ENCODE results near the gene MAP1LC3B2.

GRCh38 chr12:116541547-116542344 is 17.4 kb upstream of the MAP1LC3B2 start:
- TF ChIP-seq E2F1 (CRISPR knock-in tag; IDR thresholded peaks at IDR 0.05) = no peak
- no peak for TF ChIP-seq CTCF (IDR thresholded peaks at IDR 0.05)
- no peak for TF ChIP-seq GABPB1 (CRISPR knock-in tag; IDR thresholded peaks at IDR 0.05)

All from WTC11 (cell line).